Right renal pelvis (tissue), 4 donors: ENCODE data around the gene GLT6D1. TPM values are rescaled to one million over a fixed set of nuclear protein-coding genes. Genes with fewer than 3 reads are reported as not detected.

Experiments
- DNase-seq, 4 donors: peaks; one replicate each; pipeline ENCODE4 v3.0.0-alpha.2; 2013; ENCODE audit warnings: low read depth in 4 of 4, low spot score in 3 of 4, missing footprints in 1 of 4
- polyA plus RNA-seq, 4 donors: library from polyadenylated mRNA; unstranded; fragments of 120-200 nt; gene quantifications; one replicate each; pipeline ENCODE4 v1.2.1, GENCODE V29; 2013; ENCODE audit not compliant: insufficient read length in 4 of 4

GLT6D1 gene
- polyA plus RNA-seq, 4 donors, result not detected

DNA sequence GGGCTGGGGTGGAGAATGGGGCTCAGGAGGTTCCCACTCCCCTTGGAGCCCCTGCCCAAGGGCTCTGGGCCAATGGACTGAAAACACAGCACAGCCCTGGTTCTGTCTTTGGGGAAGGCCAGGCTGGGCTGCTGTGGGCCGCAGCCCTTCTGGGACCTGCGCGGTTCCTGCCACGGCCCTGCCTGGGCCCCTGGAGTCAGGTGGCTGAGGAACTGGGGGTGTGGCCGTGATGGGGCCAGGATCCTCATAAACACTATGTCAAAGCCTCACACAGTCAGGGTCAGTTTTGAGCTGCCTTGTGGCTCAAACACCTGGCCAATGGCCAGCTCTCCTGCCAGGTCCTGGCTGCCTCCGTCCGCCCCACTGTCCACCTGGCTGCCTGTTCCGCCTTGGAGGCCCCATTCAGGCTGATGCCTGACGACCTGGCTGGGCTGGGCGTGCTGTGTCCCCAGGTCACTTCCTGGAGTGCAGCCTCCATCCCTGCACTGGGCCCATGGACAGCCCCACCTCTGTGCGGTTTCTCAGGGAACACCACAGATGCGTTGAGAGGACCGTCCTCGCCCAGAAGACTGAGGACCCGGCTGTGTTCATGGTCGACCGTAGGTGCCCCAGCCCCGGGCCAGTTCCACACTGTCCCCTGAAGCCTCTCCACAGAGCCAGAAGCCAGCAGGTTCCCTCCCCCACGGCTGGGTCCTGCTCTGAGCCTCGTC, 50.3 kb downstream of the GLT6D1 start:
- DNase-seq, result no peak

DNA sequence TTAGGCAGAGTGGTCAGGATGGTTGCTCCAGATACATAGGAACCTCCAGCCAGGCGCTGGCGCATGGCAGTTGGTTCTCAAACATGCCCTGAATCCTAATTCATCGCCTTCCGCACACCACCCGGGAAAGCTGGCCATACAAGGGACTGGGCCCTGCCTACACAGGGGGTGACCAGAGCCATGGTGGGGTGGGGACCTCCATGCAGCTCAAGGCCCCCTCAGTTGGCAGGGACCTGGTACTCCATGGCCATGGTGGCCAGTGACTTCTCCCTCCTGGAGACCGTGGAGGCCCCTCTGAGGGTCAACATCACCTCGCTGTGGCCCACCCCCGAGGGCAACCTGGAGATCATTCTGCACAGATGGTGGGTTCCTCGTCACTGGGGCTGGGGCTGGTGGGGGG, 51.0 kb downstream of the GLT6D1 start:
- DNase-seq, result no peak

DNA sequence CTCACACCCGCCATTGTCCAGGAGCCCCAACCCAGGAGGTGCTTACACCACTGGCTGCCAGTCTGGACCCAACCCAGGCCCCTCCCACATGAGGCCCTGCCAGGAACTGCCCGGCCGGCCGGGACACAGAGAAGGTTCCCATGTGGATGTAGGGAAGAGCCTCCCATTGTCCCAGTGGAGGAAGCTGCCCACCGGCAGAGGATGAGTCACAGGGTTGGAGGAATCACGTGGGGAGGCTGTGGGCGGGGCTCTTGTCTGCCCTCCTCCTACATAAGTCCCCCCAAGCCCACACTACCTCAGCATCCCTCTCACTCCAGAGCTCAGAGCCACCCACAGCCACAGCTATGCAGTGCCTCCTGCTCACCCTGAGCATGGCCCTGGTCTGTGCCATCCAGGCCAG, 51.7 kb downstream of the GLT6D1 start:
- DNase-seq, result no peak

DNA sequence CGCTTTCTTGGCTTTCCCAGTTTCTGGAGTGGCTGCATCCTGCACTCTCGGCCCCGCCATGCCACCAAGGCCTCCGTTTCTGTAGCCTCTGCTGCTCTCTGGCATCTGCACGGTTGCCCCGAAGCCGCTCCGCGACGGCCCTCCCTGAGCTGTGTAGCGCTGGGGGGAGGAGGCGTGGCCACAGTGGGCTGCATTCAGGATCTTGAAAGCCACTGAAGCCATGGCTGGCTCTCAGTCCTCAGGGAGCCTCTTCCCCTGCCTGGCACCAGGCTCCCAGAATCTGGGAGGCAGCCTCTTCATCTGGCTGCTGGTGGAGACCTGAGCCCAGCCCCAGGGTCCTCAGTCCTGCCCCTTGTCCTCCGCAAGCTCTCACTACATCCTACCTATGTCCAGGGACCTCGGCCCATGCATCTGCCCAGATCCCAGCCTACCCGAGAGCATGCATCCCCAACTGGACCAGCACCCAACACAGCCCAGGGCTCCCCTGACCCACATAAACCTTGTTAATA, 52.7 kb downstream of the GLT6D1 start:
- no peak for DNase-seq

DNA sequence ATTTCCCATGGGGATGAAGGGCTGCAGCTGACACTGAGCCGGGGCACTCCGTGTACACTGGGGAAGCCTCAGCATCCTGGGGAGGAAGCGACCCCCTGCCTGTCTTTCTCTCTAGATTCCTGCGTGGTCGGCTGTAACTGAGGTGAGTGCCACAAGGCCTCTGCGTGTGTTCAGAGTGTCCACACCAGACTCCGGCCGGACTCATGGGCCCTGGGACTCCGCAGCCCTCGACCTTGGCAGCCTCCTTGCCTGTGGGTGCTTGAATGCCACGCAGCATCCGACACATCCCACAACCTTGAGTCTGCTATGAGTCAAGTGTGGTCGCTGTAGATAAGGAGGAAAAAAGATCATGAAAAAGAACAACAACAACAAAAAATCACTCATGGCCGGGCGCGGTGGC, 54.4 kb downstream of the GLT6D1 start:
- DNase-seq, result no peak

DNA sequence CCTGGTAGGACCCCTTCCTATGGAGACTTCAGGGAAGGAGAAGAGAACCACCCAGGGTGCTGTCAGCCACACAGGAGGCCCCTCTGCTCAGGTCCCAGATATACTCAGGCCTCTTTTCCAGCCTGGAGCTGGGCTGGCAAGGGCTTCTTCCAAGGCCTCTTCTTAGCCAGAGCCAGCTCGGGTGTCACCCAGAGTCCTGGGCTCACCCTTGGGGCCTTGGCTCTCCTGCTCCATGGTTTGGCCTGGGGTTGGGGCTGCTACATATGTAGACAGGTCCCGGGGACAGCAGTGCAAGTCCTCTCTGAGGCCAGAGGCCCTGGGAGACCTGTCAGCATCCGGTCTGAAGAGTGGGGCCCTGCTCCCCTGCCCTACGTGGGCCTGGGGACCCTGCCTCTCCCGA, 55.0 kb downstream of the GLT6D1 start:
- no peak for DNase-seq

DNA sequence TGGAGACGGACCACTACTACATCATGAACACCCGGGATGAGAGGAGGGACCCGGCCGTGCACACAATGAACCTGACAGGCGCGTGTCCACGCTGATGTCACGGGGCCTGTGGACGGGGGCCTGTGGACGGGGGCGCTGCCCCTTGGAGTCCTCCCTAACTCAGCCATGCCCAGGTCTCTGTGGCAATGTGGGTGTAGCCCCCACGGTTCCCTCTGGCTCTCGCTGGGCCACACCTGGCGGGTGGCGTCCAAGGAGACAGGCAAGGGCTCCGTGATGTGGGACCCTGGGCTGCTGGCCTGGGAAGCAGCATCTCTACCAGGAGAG, 55.7 kb downstream of the GLT6D1 start:
- DNase-seq, result no peak

DNA sequence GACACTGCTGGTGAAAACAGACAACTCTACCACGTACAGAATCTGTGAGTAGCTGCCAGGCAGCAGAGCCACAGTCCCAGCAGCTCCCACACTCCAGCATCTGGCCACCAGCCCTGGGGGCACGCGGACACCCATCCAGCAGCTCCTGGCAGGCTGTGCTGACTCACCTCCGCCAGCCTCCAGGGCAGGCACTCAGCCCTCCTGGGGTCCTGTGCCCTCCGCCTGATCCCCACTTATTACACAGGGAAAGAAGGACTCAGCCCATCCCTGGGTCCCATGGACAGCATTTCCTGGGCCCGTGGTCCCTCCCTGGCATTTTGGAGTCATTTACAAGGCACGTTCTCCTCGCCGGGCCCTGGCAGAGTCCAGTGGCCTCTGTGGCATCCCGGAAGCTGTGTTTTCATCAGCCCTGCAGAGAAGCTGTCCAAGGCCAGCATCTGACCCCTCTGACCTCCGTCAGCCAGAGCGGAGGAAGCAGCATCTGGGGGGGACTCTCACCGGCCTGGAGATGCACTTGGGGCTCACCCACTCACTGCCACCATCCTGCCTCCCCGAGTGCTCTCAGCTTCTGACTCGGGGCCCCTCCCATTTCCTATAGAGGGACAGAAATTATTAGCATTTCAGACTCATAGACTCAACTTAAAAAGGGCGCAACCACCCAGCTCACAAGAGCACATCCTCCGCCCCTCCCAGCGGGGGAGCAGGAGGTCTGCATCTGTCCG, 56.2 kb downstream of the GLT6D1 start:
- no peak for DNase-seq

DNA sequence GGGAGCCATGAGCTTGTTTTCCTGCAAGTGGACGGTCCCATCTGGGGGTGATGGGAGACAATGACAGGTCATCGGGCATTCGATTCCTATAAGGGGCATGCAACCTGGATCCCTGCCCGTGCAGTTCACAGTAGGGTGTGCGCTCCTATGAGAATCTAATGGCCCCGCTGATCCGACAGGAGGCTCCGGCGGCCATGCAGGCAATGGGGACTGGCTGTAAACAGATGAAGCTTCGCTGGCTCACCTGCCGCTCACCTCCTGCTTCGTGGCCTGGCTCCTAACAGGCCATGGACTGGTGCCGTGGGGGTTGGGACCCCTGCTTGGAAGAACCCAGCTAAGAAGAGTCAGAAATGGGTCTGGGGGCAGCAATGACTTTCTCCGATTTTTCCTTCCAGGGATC, 56.8 kb downstream of the GLT6D1 start:
- no peak for DNase-seq

DNA sequence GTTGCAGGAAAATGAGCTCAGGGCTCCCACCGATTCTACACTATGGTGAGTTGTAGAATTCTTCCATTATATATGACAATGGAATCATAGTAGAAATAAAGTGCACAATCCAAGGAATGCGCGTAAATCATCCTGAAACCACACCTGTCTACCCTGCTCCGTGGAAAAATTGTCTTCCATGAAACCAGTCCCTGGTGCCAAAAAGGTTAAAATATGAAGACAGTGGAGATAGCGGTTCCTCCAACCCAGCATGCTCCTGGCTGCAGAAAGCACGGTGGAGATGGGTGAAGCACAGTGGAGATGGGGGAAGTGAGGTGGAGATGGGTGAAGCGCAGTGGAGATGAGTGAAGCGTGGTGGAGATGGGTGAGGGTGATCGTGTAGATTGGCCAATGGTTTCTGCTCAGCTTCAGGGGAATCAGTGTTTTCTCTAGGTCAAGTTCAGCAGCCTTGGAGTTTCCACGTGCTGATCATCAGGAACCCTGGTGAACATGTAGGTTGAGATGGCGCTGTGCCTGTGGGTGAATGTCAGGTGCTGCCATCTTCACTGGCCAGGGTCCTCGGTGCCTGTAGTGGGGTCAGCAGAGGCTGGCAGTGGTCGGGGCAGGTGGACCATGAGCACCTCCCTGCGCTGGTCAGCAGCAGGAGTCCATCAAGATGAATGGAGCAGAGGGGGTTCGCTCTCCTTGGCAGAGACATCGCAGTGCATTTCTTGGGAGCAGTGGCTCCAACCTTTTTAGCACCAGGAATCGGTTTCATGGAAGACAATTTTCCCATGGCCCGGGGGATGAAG, 57.5 kb downstream of the GLT6D1 start:
- DNase-seq, result no peak

DNA sequence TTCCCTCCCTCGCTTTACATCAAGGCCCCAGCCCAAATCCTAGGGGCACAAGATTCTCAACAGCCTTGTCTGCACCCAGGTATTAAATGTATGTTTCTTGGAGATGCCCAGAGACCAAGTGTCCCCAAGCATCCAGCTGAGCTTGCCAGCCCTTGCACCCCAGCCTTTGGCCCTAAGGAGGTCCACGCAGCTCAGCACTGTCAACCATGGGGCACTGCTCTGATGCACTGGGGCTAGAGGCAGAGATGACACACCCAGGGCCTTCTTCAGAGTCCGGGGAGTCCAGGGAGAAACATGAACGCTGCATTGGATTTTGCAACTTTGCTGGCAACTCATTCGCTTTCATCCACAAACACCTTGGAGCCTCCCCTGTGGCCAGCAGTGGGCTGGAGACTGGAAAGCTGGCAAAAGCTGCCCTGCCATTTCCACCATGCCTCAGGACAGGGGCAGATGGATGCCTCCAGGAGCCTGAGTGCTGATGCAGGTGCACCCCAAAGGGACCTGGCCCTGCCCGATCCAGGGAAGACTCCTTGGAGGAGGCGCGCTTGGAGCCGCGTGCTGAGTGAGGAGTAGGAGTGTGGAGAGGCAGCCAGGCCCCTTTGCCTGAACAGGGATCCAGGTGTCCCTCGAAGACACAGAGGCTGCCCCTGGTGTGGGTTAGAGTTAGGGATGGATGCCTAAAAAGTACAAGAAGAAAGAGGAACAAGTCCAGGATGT, 58.5 kb downstream of the GLT6D1 start:
- no peak for DNase-seq

DNA sequence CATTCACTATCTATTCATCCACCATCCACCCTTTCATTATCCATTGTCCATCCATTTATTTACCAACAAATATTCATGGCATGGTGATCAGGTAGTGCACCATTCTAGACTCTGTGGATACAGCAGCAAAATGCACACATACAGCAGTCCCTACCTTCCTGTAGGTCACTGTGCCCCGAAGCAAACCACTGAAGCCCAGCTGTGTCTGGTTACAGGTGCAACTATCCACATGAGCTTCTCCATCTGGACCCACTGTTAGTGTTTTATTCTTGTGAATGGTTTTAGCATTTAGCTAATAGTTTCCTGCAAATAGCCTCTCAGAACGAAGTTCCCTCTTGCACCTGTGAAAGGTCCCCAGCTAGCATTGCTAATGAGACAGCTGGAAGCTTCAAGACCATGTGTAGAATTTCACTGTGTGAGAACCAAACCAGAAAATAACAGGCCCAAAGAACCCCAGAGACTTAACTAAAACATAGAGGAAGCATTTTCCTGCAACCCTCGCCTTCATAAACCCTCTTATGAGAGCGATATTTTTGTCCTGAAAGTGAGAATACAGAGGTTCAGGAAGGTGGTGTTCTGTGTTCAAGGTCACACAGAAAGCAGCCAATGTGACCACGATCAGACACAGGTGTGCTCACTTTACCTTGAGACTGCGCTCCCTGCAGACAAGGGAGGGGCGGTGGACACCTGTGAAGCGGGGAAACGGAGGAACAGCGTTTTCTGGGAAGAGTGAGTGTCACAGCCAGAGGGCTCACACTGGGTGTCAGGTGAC, 59.3 kb downstream of the GLT6D1 start:
- DNase-seq, result no peak

DNA sequence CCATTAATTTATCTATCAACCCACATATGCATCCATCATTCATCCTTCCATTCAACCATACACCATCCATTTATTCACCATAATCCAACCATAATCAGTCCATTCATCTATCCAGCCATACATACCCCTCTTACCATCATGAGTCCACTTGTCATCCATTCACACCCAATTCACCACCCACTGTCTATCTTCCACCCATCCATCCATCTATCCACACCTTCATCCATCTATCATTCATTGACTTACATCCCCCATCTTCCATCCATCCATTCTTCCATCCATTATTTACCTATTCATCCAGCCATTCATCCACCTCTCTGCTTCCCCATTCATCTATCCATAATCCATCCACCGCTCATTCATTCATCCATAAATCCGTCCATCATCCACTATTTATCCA, 60.0 kb downstream of the GLT6D1 start:
- DNase-seq, result no peak

DNA sequence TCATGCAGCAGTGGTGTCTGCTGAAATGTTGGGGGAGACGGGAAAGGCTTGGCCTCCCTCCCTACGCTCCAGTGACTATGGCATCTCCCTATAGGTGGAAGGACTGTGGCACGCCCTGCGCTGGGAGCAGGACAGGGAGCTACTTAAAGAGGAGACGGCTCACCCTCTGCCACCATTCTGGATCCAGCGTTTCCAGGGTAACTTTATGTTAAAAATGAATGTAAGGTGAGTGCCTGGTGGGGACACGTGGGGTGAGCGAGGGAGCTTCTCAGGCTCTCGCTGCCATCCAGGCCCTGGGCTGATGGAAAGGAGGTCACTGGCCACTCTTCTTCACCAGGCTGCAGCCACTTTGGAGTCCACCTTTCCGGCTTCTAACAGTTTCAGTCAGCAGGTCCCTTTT, 62.1 kb downstream of the GLT6D1 start:
- no peak for DNase-seq

DNA sequence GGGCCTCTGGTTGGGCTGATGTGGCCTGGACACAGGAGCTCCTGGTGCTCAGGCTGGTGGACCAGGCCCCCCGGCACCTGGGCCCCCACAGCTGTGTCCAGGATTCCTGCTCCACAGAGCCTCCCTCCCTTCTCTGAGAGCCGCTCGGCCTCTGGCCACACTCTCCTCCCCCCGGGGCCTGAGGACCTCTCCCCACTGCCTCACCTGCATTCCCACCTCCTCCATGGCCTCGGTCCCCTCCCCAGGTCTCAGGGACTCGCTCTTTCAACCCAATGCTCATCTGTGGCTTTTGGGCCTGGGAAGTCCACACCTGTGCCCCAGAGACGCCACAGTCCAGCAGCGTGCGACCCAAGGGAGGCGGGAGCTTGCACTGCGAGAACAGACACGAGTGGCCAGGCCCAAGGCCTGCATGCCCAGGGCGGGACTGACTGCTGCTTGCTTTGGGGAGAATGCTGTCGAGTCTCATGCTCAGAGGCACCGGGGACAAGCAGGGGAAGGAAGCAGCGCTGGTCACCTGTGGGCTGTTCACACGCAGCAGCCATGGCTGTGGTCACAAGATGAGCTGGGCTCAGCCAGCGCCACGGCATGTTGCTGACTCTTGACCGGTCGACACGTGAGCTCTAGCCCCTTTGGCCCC, 63.2 kb downstream of the GLT6D1 start:
- DNase-seq, result no peak

DNA sequence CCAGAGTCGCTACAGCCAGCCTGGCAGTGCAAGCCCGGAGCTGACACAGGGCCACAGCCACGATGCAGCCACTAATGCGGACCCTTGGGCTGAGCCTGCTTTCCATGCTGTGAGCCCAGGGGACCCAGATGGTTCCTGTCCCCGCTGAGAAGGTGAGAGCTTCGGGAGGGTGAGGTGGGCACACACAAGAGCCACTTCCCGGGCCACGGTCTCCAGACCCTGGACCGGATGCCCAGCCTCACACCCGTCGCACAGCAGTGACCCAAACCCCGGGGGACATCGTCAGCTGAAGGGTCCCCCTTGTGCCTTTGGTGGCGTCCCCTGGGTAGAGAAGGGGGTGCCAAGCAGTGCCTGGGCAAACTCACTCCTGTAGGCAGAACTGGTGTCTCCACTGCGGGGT, 64.4 kb downstream of the GLT6D1 start:
- DNase-seq, result no peak

DNA sequence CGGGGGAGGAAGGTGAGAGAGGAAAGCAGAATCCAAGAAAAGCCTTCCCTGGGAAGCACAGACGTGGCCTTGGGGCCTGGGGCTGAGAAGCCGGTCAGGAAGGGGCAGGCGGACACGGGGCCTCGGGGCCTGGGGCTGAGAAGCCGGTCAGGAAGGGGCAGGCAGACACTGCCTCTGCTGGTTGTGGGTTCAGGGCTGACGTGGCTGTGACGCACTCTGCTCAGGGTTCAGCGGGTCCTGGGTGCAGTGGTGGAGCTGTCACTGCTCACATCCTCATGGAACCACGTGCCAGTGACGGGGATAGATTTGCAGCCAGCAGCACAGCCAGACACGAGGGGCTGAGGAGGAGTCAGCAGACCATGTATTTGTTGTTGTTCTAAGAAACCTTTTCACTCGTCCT, 65.0 kb downstream of the GLT6D1 start:
- DNase-seq, result no peak
